Sigmoid colon (tissue), 4 donors: ENCODE data around the gene RIN2.

ENCODE experiments used
- EP300 ChIP-seq, 4 donors: sonication (generic); formaldehyde crosslinking; IDR thresholded peaks; one replicate each; pipeline ENCODE4 v1.6.1; 2017; ENCODE audit warnings: antibody characterized with exemption in 4 of 4
- POLR2A ChIP-seq, 2 donors: fragments of 450-650 bp; IDR thresholded peaks; one replicate each; pipeline ENCODE4 v1.6.1; 2016; ENCODE audit warnings: antibody characterized with exemption in 2 of 2, mild to moderate bottlenecking in 2 of 2, moderate library complexity in 2 of 2
- POLR2AphosphoS5 ChIP-seq, 4 donors: sonication (generic); formaldehyde crosslinking; IDR thresholded peaks; one replicate each; pipeline ENCODE4 v1.6.1; 2017; ENCODE audit warnings: antibody characterized with exemption in 4 of 4
- TF ChIP-seq, protein P1 (sequence below), 4 experiments: fragments of 450-650 bp in 3 of 4; fragments of 200-600 bp in 1 of 4; IDR thresholded peaks; one replicate each; pipeline ENCODE4 v1.5.1; 2016 to 2019; ENCODE audit warnings: antibody characterized with exemption in 4 of 4, mild to moderate bottlenecking in 3 of 4, moderate library complexity in 2 of 4

DNA sequence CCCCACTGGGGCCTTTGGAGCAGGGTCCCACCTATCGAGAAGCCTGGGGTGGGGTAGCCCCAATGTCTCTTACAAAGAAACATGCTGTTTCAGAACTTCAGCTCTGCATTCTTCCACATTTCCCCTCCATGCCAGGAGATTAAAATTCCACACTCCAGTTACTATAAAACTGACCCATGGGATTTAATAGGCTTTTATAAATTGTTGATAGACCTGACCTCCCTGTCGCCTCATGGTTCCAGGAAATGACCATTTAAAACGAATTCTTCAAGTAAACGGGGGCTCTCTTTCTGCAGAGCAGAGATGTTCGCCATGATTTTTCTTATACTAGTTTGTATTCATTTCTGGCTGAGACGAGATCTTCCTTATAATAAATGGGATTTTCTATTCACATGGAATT is 19.3 kb downstream of the RIN2 start:
- TF ChIP-seq POLR2A (IDR thresholded peaks at IDR 0.05) (no peak), EP300 (IDR thresholded peaks at IDR 0.05) (no peak), POLR2AphosphoS5 (IDR thresholded peaks at IDR 0.05) (no peak)
- TF ChIP-seq, protein P1, sequence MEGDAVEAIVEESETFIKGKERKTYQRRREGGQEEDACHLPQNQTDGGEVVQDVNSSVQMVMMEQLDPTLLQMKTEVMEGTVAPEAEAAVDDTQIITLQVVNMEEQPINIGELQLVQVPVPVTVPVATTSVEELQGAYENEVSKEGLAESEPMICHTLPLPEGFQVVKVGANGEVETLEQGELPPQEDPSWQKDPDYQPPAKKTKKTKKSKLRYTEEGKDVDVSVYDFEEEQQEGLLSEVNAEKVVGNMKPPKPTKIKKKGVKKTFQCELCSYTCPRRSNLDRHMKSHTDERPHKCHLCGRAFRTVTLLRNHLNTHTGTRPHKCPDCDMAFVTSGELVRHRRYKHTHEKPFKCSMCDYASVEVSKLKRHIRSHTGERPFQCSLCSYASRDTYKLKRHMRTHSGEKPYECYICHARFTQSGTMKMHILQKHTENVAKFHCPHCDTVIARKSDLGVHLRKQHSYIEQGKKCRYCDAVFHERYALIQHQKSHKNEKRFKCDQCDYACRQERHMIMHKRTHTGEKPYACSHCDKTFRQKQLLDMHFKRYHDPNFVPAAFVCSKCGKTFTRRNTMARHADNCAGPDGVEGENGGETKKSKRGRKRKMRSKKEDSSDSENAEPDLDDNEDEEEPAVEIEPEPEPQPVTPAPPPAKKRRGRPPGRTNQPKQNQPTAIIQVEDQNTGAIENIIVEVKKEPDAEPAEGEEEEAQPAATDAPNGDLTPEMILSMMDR (IDR thresholded peaks at IDR 0.05) = no peak
